Measurements from ENCODE around the gene KIAA0513. TPM values are rescaled to one million over a fixed set of nuclear protein-coding genes. Genes with fewer than 3 reads are reported as not detected.

KIAA0513 gene
- 1.7 and 1.9 TPM in 2 replicates for total RNA-seq

GRCh38 chr16:85027349-85027957 lies at the start of gene KIAA0513:
Gene KIAA0513, plus strand, starts transcription at chr16:85027795. Its CDS starts 39,277 bp downstream, at chr16:85067072.
- TF ChIP-seq CTCF (IDR thresholded peaks at IDR 0.05; ENCODE audit: insufficient read depth, low read length, poor library complexity, severe bottlenecking): peak; percentile 52
- Histone ChIP-seq H3K27me3 (ENCODE audit: control insufficient read depth, insufficient read depth, low read length) (no peaks in the 10 kb centered on the region), H3K36me3 (ENCODE audit: control insufficient read depth, insufficient read depth, low read length) (no peaks in the 10 kb centered on the region), H3K4me3 (ENCODE audit: low read depth, low read length) (peak within 1 kb of the TSS; percentile 64)
- no peak for DNase-seq (ENCODE audit: low read depth)

- TF ChIP-seq CTCF (IDR thresholded peaks at IDR 0.05; ENCODE audit: insufficient read depth, low read length, poor library complexity, severe bottlenecking): no peak
- Histone ChIP-seq H3K27me3 (ENCODE audit: control insufficient read depth, insufficient read depth, low read length) (no peaks in the 10 kb centered on the region), H3K36me3 (ENCODE audit: control insufficient read depth, insufficient read depth, low read length) (peaks cover 1% of the 10 kb centered on the region), H3K4me3 (ENCODE audit: low read depth, low read length) (no peak overlapping the region)
- DNase-seq (ENCODE audit: low read depth): no peak
Observed at GRCh38 chr16:84979516-84979915, 48.1 kb upstream of the KIAA0513 start.

- no peak for DNase-seq (ENCODE audit: low read depth)
- Histone ChIP-seq H3K4me3 (ENCODE audit: low read depth, low read length) (no peak overlapping the region), H3K36me3 (ENCODE audit: control insufficient read depth, insufficient read depth, low read length) (no peaks in the 10 kb centered on the region), H3K27me3 (ENCODE audit: control insufficient read depth, insufficient read depth, low read length) (no peaks in the 10 kb centered on the region)
- no peak for TF ChIP-seq CTCF (IDR thresholded peaks at IDR 0.05; ENCODE audit: insufficient read depth, low read length, poor library complexity, severe bottlenecking)
Observed at GRCh38 chr16:84982434-84982833, 45.2 kb upstream of the KIAA0513 start.

GRCh38 chr16:84985079-84986065 lies 42.2 kb upstream of the KIAA0513 start:
- no peak for TF ChIP-seq CTCF (IDR thresholded peaks at IDR 0.05; ENCODE audit: insufficient read depth, low read length, poor library complexity, severe bottlenecking)
- no peak for DNase-seq (ENCODE audit: low read depth)

GRCh38 chr16:84986102-84986501 lies 41.5 kb upstream of the KIAA0513 start:
- no peak for DNase-seq (ENCODE audit: low read depth)
- TF ChIP-seq CTCF (IDR thresholded peaks at IDR 0.05; ENCODE audit: insufficient read depth, low read length, poor library complexity, severe bottlenecking): no peak
- H3K27me3 ChIP-seq (ENCODE audit: control insufficient read depth, insufficient read depth, low read length): no peaks in the 10 kb centered on the region
- H3K4me3 ChIP-seq (ENCODE audit: low read depth, low read length): no peak overlapping the region
- peaks cover 2% of the 10 kb centered on the region for H3K36me3 ChIP-seq (ENCODE audit: control insufficient read depth, insufficient read depth, low read length)

More at GRCh38 chr16:84985079-84986065, 42.2 kb upstream of the KIAA0513 start:
- H3K4me3 ChIP-seq (ENCODE audit: low read depth, low read length): no peak overlapping the region
- H3K36me3 ChIP-seq (ENCODE audit: control insufficient read depth, insufficient read depth, low read length): peaks cover 2% of the 10 kb centered on the region
- H3K27me3 ChIP-seq (ENCODE audit: control insufficient read depth, insufficient read depth, low read length): no peaks in the 10 kb centered on the region

Measured in kidney epithelial cell (primary cell).